Measurements from ENCODE around the gene MYL3.

Gene MYL3

GRCh38 chr3:46864061-46864881, 1.0 kb upstream of the MYL3 start:
- no peak for DNase-seq

- DNase-seq, result no peak
Observed at GRCh38 chr3:46862369-46863025, 747 bp downstream of the MYL3 start.

- no peak for DNase-seq
Observed at GRCh38 chr3:46861605-46862368, 1.5 kb downstream of the MYL3 start.

GRCh38 chr3:46860810-46861604, 2.2 kb downstream of the MYL3 start:
- no peak for DNase-seq

- no peak for DNase-seq
Observed at GRCh38 chr3:46860017-46860809, 3.0 kb downstream of the MYL3 start.

- no peak for DNase-seq
Observed at GRCh38 chr3:46859001-46859710, 4.1 kb downstream of the MYL3 start.

- no peak for DNase-seq
Observed at GRCh38 chr3:46858456-46858855, 4.8 kb downstream of the MYL3 start.

GRCh38 chr3:46857485-46858341, 5.5 kb downstream of the MYL3 start:
- DNase-seq, result no peak

- no peak for DNase-seq
Observed at GRCh38 chr3:46856576-46857471, 6.4 kb downstream of the MYL3 start.

- no peak for DNase-seq
Observed at GRCh38 chr3:46854555-46854991, 8.7 kb downstream of the MYL3 start.

- DNase-seq, result no peak
Observed at GRCh38 chr3:46853441-46854415, 9.5 kb downstream of the MYL3 start.

GRCh38 chr3:46852839-46853355, 10.3 kb downstream of the MYL3 start:
- no peak for DNase-seq

- no peak for DNase-seq
Observed at GRCh38 chr3:46852334-46852720, 10.9 kb downstream of the MYL3 start.

GRCh38 chr3:46851364-46852333, 11.6 kb downstream of the MYL3 start:
- DNase-seq, result no peak

GRCh38 chr3:46850468-46850779, 12.8 kb downstream of the MYL3 start:
- DNase-seq, result no peak

- no peak for DNase-seq
Observed at GRCh38 chr3:46849686-46850467, 13.4 kb downstream of the MYL3 start.

All from NCI-H2171 (cell line).